Osteocyte (in vitro differentiated cells): ENCODE results near the gene CENPO. TPM values are rescaled to one million over a fixed set of nuclear protein-coding genes. Genes with fewer than 3 reads are reported as not detected.

ENCODE experiments used
- DNase-seq: peaks from one replicate; pipeline ENCODE4 v3.0.0; 2021; ENCODE audit warnings: mixed read lengths; ENCODE audit not compliant: unreplicated experiment; ENCODE audit errors: extremely low spot score
- H3K27ac Mint-ChIP-seq: one replicate; pipeline ENCODE4 v1.8.0; 2021; ENCODE audit warnings: mild to moderate bottlenecking, mixed read lengths; ENCODE audit not compliant: unreplicated experiment
- H3K27me3 Mint-ChIP-seq: one replicate; pipeline ENCODE4 v1.8.0; 2021; ENCODE audit warnings: mixed read lengths; ENCODE audit not compliant: unreplicated experiment
- H3K36me3 Mint-ChIP-seq: one replicate; pipeline ENCODE4 v1.8.0; 2021; ENCODE audit warnings: mixed read lengths; ENCODE audit not compliant: unreplicated experiment
- H3K4me1 Mint-ChIP-seq: one replicate; pipeline ENCODE4 v1.8.0; 2021; ENCODE audit warnings: mixed read lengths; ENCODE audit not compliant: unreplicated experiment
- H3K4me3 Mint-ChIP-seq: one replicate; pipeline ENCODE4 v1.8.0; 2021; ENCODE audit warnings: mild to moderate bottlenecking, moderate library complexity, mixed read lengths; ENCODE audit not compliant: unreplicated experiment
- H3K9me3 Mint-ChIP-seq: one replicate; pipeline ENCODE4 v1.8.0; 2021; ENCODE audit warnings: mixed read lengths; ENCODE audit not compliant: unreplicated experiment
- CTCF ChIP-seq: fragments of 200-600 bp; sonication (generic); IDR thresholded peaks from 2 replicates; pipeline ENCODE4 v1.5.0; 2021; ENCODE audit warnings: antibody characterized with exemption, mild to moderate bottlenecking, moderate library complexity
- total RNA-seq: library from RNA; stranded (reverse); gene quantifications from 2 replicates; pipeline ENCODE4 v1.2.1, GENCODE V29; 2021

CENPO gene
- total RNA-seq, 1 donor from 2014 or later: 12.8 TPM

GRCh38 chr2:24771764-24772586, 21.2 kb upstream of the CENPO start:
- Mint-ChIP-seq H3K27me3 (no peaks in the 10 kb centered on the region), H3K4me3 (no peak overlapping the region), H3K36me3 (peaks cover 17% of the 10 kb centered on the region), H3K27ac (no peak overlapping the region), H3K9me3 (no peaks in the 10 kb centered on the region), H3K4me1 (peaks cover 5% of the 10 kb centered on the region)
- DNase-seq: no peak
- no peak for TF ChIP-seq CTCF

GRCh38 chr2:24774373-24774772, 18.9 kb upstream of the CENPO start:
- H3K4me1 Mint-ChIP-seq: peaks cover 5% of the 10 kb centered on the region
- H3K4me3 Mint-ChIP-seq: no peak overlapping the region
- H3K9me3 Mint-ChIP-seq: no peaks in the 10 kb centered on the region
- no peak for DNase-seq
- H3K27me3 Mint-ChIP-seq: no peaks in the 10 kb centered on the region
- no peak for TF ChIP-seq CTCF
- H3K27ac Mint-ChIP-seq: no peak overlapping the region
- peaks cover 15% of the 10 kb centered on the region for H3K36me3 Mint-ChIP-seq

GRCh38 chr2:24779116-24779515, 14.1 kb upstream of the CENPO start:
- no peaks in the 10 kb centered on the region for H3K9me3 Mint-ChIP-seq
- no peak for DNase-seq
- H3K4me1 Mint-ChIP-seq: no peaks in the 10 kb centered on the region
- TF ChIP-seq CTCF: no peak
- no peaks in the 10 kb centered on the region for H3K27me3 Mint-ChIP-seq
- H3K36me3 Mint-ChIP-seq: no peaks in the 10 kb centered on the region
- H3K27ac Mint-ChIP-seq: no peak overlapping the region
- no peak overlapping the region for H3K4me3 Mint-ChIP-seq

- no peak for DNase-seq
- no peak overlapping the region for H3K27ac Mint-ChIP-seq
- H3K27me3 Mint-ChIP-seq: no peaks in the 10 kb centered on the region
- no peak overlapping the region for H3K4me3 Mint-ChIP-seq
- H3K36me3 Mint-ChIP-seq: no peaks in the 10 kb centered on the region
- H3K4me1 Mint-ChIP-seq: peaks cover 2% of the 10 kb centered on the region
- no peak for TF ChIP-seq CTCF
- no peaks in the 10 kb centered on the region for H3K9me3 Mint-ChIP-seq
These were observed 9.6 kb upstream of the CENPO start for GRCh38 chr2:24783641-24784040.

- H3K4me3 Mint-ChIP-seq: no peak overlapping the region
- H3K9me3 Mint-ChIP-seq: no peaks in the 10 kb centered on the region
- H3K27me3 Mint-ChIP-seq: no peaks in the 10 kb centered on the region
- peaks cover 2% of the 10 kb centered on the region for H3K4me1 Mint-ChIP-seq
- DNase-seq: no peak
- no peak overlapping the region for H3K27ac Mint-ChIP-seq
- no peak for TF ChIP-seq CTCF
- peaks cover 7% of the 10 kb centered on the region for H3K36me3 Mint-ChIP-seq
These were observed 7.4 kb upstream of the CENPO start for GRCh38 chr2:24785671-24786321.
